D721Med (cell line): ENCODE data around the gene ERCC5.

Experiments used
- DNase-seq: peaks from one replicate; pipeline ENCODE4 v3.0.0; 2011; ENCODE audit warnings: low spot score; ENCODE audit not compliant: insufficient read length
- FAIRE-seq: peaks from 2 replicates; lab custom pipeline; 2011; peaks lifted over from hg19 to GRCh38; lab: Jason Lieb, UNC
- CTCF ChIP-seq: IDR thresholded peaks from 2 replicates; pipeline ENCODE4 v1.5.1; 2012; ENCODE audit warnings: mild to moderate bottlenecking, control low read depth; ENCODE audit not compliant: insufficient read depth; ENCODE audit errors: missing control alignments

ERCC5 gene

DNA sequence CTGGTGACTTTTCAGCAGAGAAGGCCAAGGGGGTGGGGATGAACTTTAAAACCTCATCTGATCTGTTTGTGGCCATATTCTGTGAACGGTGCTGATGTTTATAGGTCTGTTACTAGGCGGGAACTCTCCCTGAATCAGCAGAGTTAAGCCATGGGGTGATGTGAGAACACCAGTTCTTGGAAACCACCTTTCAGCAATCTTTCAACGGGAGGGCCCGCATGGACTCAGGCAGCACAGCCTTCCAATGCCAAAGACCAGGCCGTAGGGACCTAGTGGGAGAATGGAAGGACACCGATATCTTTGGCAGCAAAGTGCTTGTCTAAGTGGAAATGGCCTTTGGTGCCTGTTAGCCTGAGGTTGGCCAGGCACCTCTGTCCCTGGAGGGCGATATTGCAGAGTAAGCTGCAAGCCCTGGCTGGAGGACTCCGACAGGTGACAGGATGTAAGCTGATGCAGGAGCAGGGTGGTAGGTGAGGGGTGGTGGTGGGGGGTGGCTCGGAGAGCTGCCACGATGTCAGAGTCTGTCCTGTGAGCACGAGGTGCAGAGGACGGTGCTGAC lies 57.0 kb downstream of the ERCC5 start:
- FAIRE-seq: no peak
- TF ChIP-seq CTCF: no peak
- DNase-seq: no peak

DNA sequence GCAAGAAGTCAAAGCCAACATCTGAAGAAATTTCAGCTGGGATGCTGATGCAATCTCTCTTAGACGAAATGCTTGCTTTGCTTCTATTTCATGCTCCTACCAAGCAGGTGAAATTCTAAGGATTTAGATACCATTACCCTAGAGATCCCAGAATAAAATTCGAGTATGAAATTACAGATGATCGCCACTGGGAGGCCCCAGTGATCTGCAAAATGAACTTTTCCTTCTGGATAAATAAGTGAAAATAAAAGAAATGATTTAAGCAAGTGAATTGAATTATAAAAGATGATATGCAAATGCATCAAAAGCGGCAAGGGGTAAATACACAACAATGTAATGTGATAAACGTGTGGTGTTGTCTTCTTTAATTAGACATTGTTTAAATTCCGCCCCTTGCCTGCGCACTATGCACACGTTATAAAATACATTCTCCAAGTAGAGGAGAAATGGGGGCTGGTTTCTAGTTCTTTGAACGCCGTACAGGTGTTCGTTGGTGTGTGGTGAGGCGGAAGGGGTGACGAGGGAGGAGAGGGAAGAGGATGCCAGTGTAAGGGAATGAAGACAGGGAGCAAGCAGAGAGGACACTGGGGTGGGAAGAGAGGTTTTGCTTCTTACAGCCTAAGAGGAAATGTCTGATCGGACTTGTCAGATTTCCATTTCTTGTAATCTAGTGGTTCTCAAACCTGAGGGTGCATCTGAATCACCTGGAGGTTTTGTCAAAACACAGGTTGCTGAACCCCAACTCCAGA lies 58.0 kb downstream of the ERCC5 start:
- no peak for FAIRE-seq
- DNase-seq: no peak

DNA sequence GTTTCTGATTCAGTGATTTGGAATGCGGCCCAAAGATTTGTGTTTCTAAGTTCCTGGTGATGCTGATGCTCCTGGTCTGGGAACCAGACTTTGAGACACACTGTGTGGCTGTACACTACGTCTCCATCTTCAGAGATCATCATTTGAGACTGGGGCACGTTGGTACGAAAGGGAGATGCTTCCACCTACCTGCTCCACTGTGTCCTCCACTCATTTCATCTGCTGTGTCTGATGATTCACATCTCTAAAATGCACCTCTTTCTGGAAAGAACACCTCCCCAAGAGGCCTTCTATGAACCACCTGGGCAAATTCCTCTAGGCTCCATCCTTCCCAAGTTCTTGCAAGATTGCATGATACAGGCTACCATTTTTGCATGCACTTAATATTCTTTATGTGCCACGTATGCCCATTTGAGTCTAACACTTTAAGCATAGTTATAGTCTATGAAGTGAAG lies 58.6 kb downstream of the ERCC5 start:
- DNase-seq: no peak
- FAIRE-seq: no peak
- TF ChIP-seq CTCF: no peak

More for the DNA sequence above, 58.0 kb downstream of the ERCC5 start:
- TF ChIP-seq CTCF: peak; percentile 49

DNA sequence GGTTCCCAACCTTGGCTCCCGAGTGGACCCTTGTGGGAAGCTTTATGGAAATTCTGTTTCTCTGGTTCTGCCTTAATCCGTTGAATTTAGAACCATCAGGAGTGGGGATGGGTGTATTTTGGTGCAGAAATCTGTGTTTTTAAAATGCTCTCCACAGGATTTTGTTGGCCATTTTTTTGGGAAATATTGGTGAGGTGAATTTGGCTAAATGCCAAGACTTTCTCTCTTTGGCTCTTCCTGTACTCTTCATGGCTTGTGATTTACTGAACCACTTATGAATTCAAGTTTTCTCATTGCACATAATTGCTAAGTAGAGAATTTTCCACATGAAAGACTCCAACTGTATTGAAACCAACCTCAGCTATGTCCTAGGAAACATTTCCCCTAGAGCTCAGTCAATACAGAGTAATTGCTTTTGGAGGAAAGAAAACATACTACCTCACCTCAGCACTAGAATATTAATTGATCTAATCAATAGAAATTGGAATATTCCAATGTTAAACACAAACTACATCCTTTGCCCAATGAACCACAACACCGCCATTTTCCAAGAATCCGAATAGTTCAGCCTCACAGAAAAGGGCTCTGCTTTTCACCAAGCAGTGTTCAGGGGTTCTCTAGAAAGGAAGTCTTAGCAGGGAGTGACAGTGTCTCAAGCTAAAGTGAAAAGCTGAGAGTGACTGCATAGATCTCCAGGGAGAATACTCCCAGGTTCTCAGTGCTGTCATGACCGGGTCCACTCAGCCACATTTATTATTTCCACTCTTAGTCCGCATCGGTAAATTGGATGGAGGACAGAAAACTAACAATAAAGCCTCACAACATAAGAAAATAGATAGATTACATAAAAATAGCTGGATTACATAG lies 60.3 kb downstream of the ERCC5 start:
- no peak for TF ChIP-seq CTCF
- FAIRE-seq (no peak), DNase-seq (no peak)

GRCh38 chr13:102907016-102907756 lies 61.4 kb downstream of the ERCC5 start:
- no peak for TF ChIP-seq CTCF
- FAIRE-seq: no peak
- DNase-seq: no peak

DNA sequence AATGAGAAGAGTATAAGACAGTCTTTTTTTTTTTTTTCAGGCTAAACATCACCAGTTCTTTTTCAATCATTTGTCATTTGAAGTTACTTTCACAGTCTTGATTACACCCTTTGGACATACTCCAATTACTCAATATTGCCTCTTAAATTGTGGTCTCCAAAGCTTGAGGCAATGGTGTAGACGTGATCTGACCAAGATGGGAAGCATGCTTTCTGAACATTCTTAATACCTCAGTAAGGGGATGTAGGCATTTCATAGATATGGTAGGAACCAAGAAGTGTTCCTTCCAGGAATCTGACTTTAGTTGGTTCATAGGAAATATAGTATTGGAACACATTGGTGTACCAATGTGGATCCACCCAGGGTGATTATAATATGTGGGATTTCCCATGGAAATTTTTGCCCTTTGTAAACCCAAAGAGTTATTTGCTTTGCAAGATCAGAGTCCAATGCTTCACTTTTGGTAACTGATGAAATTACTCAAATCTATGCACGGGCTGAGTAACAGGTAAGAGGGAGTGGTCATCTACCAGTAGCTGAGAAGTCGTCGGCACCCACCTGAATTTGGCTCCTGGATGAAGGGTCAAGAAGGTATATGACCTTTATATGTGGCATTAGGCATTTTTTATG lies 62.2 kb downstream of the ERCC5 start:
- DNase-seq: no peak
- no peak for TF ChIP-seq CTCF
- FAIRE-seq: no peak
